Right cardiac atrium (tissue), 5 donors: ENCODE data around the gene FZD2. TPM values are rescaled to one million over a fixed set of nuclear protein-coding genes. Genes with fewer than 3 reads are reported as not detected.

Source experiments
- ATAC-seq, 2 donors: fragments of 200-7000 bp; cut with Tn5 transposase; one replicate each; pipeline versions ENCODE4 v1.8.0 to v1.9.1; 2020; ENCODE audit warnings: moderate library complexity in 2 of 2, mild to moderate bottlenecking in 1 of 2
- DNase-seq, 3 donors: peaks; one replicate each; pipeline ENCODE4 v3.0.0-alpha.2; 2020
- H3K27ac ChIP-seq: one replicate; pipeline ENCODE4 v1.5.1; 2013; ENCODE audit warnings: mild to moderate bottlenecking, low read length, control low read depth, moderate library complexity
- H3K27me3 ChIP-seq: one replicate; pipeline ENCODE4 v1.6.1; 2013; ENCODE audit not compliant: control insufficient read depth, insufficient read depth
- H3K4me1 ChIP-seq: one replicate; pipeline ENCODE4 v1.6.1; 2013; ENCODE audit warnings: low read length; ENCODE audit not compliant: control insufficient read depth, insufficient read depth
- H3K4me3 ChIP-seq: one replicate; pipeline ENCODE4 v1.5.1; 2013; ENCODE audit warnings: low read length, control low read depth
- H3K9me3 ChIP-seq: one replicate; pipeline ENCODE4 v1.6.1; 2013; ENCODE audit warnings: low read length; ENCODE audit not compliant: control insufficient read depth
- WGBS: extraction: QIAGEN DNeasy Blood & Tissue Kit; methylation state at CpG from one replicate; pipeline ENCODE4 v1.1.7; 2013; 5-methylcytosine and 5-hydroxymethylcytosine counted together
- intact Hi-C, 4 donors: fragments of 100-400 bp; cut with DNase I; formaldehyde crosslinking; loops; one replicate each; pipeline versions ENCODE4 v1.11.0 to v1.14.0; 2022 to 2023
- polyA plus RNA-seq: library from polyadenylated mRNA; stranded (reverse); fragments of 200-250 nt; gene quantifications from one replicate; pipeline ENCODE4 v1.2.3, GENCODE V29; 2013
- total RNA-seq, 4 donors: library from RNA; stranded (reverse); fragmentation: NEBNext Ultra II Directional; extraction: Animal tissue kit (Norgen Biotek cat#: 25700); gene quantifications; one replicate each; pipeline ENCODE4 v1.2.1, GENCODE V29; 2021
- donor health status: healthy with polysubstance abuse.
- donor health status: DM: no; HTN: yes; CAD: no.
- donor health status: DM: no; HTN: no; CAD: no.
- donor health status: DM: no; HTN: yes; CAD: no; lungs with severe emphysema.
- donor health status: DM: yes; HTN: yes; CAD: no.

FZD2 gene
- total and polyA plus RNA-seq, 5 donors: 2.4 to 12.3 (median 7.4) TPM

- Histone ChIP-seq H3K27me3 (no peaks in the 10 kb centered on the region), H3K4me1 (no peaks in the 10 kb centered on the region), H3K9me3 (no peaks in the 10 kb centered on the region), H3K27ac (no peak overlapping the region), H3K4me3 (no peak overlapping the region)
- 85% methylated on average over 2 of the region's 2 CpGs for WGBS
- no peak for DNase-seq
- ATAC-seq: no peak
- intact Hi-C loops: loop anchor here in 1 of 4 donors (10.0 kb wide), 1 partner anchor 54 kb away; no protein-coding TSS in a partner anchor
Measured at GRCh38 chr17:44598932-44599297, 41.6 kb downstream of the FZD2 start.

- no peak overlapping the region for H3K27ac ChIP-seq
- 51% methylated on average over 9 of the region's 9 CpGs for WGBS
- H3K4me1 ChIP-seq: no peaks in the 10 kb centered on the region
- H3K4me3 ChIP-seq: no peak overlapping the region
- peak; percentile 85 to 90 (median 87) for DNase-seq
- H3K9me3 ChIP-seq: no peaks in the 10 kb centered on the region
- H3K27me3 ChIP-seq: no peaks in the 10 kb centered on the region
- intact Hi-C loops: loop anchor here in 1 of 4 donors (10.0 kb wide), 1 partner anchor 55 kb away; no protein-coding TSS in a partner anchor
- peak; percentile 90 to 93 for ATAC-seq
Measured at GRCh38 chr17:44599298-44600175, 42.3 kb downstream of the FZD2 start.

- no peaks in the 10 kb centered on the region for H3K4me1 ChIP-seq
- ATAC-seq (no peak), DNase-seq (no peak)
- WGBS: 79% methylated on average over 15 of the region's 15 CpGs
- no peaks in the 10 kb centered on the region for H3K27me3 ChIP-seq
- intact Hi-C loops: no loop called here
- H3K9me3 ChIP-seq: no peaks in the 10 kb centered on the region
- no peak overlapping the region for H3K4me3 ChIP-seq
- H3K27ac ChIP-seq: no peak overlapping the region
Measured at GRCh38 chr17:44601539-44601938, 44.3 kb downstream of the FZD2 start.

- no peak for ATAC-seq
- H3K9me3 ChIP-seq: no peaks in the 10 kb centered on the region
- no peaks in the 10 kb centered on the region for H3K27me3 ChIP-seq
- H3K27ac ChIP-seq: no peak overlapping the region
- intact Hi-C loops: no loop called here
- 54% methylated on average over 9 of the region's 9 CpGs for WGBS
- H3K4me3 ChIP-seq: no peak overlapping the region
- no peak for DNase-seq
- no peaks in the 10 kb centered on the region for H3K4me1 ChIP-seq
Measured at GRCh38 chr17:44601973-44602372, 44.7 kb downstream of the FZD2 start.

- no peaks in the 10 kb centered on the region for H3K4me1 ChIP-seq
- ATAC-seq (no peak), DNase-seq (no peak)
- H3K4me3 ChIP-seq: no peak overlapping the region
- 45% methylated on average over 6 of the region's 6 CpGs for WGBS
- no peaks in the 10 kb centered on the region for H3K9me3 ChIP-seq
- H3K27me3 ChIP-seq: no peaks in the 10 kb centered on the region
- H3K27ac ChIP-seq: no peak overlapping the region
- intact Hi-C loops: no loop called here
Measured at GRCh38 chr17:44602390-44602789, 45.1 kb downstream of the FZD2 start.

GRCh38 chr17:44602970-44603369, 45.7 kb downstream of the FZD2 start:
- H3K27me3 ChIP-seq: no peaks in the 10 kb centered on the region
- intact Hi-C loops: no loop called here
- H3K4me1 ChIP-seq: no peaks in the 10 kb centered on the region

GRCh38 chr17:44604116-44604761, 47.0 kb downstream of the FZD2 start:
- no peak for DNase-seq
- no peak overlapping the region for H3K27ac ChIP-seq
- H3K4me3 ChIP-seq: no peak overlapping the region
- 70% methylated on average over 6 of the region's 6 CpGs for WGBS
- intact Hi-C loops: no loop called here
- ATAC-seq: no peak
- H3K4me1 ChIP-seq: no peaks in the 10 kb centered on the region
- no peaks in the 10 kb centered on the region for H3K27me3 ChIP-seq
- no peaks in the 10 kb centered on the region for H3K9me3 ChIP-seq

More at GRCh38 chr17:44602970-44603369, 45.7 kb downstream of the FZD2 start:
- H3K9me3 ChIP-seq: no peaks in the 10 kb centered on the region
- no peak overlapping the region for H3K27ac ChIP-seq
- no peak overlapping the region for H3K4me3 ChIP-seq
- ATAC-seq (no peak), DNase-seq (no peak)
- WGBS: 83% methylated on average over 3 of the region's 3 CpGs

- WGBS: 67% methylated on average over 10 of the region's 10 CpGs
- H3K4me1 ChIP-seq: no peaks in the 10 kb centered on the region
- DNase-seq (no peak), ATAC-seq (no peak)
- H3K27ac ChIP-seq: no peak overlapping the region
- no peak overlapping the region for H3K4me3 ChIP-seq
- intact Hi-C loops: no loop called here
- no peaks in the 10 kb centered on the region for H3K9me3 ChIP-seq
- no peaks in the 10 kb centered on the region for H3K27me3 ChIP-seq
Measured at GRCh38 chr17:44604768-44605485, 47.6 kb downstream of the FZD2 start.

- Histone ChIP-seq H3K4me1 (no peaks in the 10 kb centered on the region), H3K4me3 (no peak overlapping the region), H3K9me3 (no peaks in the 10 kb centered on the region), H3K27me3 (no peaks in the 10 kb centered on the region), H3K27ac (no peak overlapping the region)
- WGBS: 96% methylated on average over 11 of the region's 11 CpGs
- DNase-seq (no peak), ATAC-seq (no peak)
- intact Hi-C loops: no loop called here
Measured at GRCh38 chr17:44606658-44607057, 49.4 kb downstream of the FZD2 start.

GRCh38 chr17:44607836-44608690, 50.8 kb downstream of the FZD2 start:
- Histone ChIP-seq H3K4me3 (no peak overlapping the region), H3K9me3 (no peaks in the 10 kb centered on the region), H3K27ac (no peak overlapping the region), H3K27me3 (no peaks in the 10 kb centered on the region), H3K4me1 (no peaks in the 10 kb centered on the region)
- no peak for DNase-seq
- intact Hi-C loops: no loop called here
- ATAC-seq: peak in 1 of 2 donors; percentile 40
- WGBS: 56% methylated on average over 10 of the region's 10 CpGs
